ENCODE results near the gene ZNF831.

DNA sequence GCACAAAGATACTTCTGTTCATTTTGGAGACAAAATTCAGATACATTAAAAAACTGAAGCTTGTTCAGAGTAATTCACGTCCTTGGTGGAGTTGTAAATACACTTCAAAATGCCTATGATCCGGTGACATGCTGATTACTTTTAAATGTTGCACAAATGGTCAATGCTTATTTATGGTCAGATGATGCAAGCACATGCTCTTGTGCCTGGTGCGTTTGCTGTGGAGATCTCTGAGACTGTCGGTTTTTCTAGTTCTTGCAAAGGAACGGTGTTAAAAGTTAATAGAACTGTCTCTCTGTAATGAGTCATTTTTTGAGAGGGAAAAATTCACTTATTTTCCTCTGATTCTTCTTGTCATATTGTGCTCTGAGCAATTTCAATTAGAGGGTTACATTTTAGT, 91.6 kb downstream of the ZNF831 start:
- TF ChIP-seq, protein P1, sequence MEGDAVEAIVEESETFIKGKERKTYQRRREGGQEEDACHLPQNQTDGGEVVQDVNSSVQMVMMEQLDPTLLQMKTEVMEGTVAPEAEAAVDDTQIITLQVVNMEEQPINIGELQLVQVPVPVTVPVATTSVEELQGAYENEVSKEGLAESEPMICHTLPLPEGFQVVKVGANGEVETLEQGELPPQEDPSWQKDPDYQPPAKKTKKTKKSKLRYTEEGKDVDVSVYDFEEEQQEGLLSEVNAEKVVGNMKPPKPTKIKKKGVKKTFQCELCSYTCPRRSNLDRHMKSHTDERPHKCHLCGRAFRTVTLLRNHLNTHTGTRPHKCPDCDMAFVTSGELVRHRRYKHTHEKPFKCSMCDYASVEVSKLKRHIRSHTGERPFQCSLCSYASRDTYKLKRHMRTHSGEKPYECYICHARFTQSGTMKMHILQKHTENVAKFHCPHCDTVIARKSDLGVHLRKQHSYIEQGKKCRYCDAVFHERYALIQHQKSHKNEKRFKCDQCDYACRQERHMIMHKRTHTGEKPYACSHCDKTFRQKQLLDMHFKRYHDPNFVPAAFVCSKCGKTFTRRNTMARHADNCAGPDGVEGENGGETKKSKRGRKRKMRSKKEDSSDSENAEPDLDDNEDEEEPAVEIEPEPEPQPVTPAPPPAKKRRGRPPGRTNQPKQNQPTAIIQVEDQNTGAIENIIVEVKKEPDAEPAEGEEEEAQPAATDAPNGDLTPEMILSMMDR (conservative IDR thresholded peaks at IDR 0.05) = no peak
- TF ChIP-seq ZFX (IDR thresholded peaks at IDR 0.05) = no peak
